ENCODE results near the gene MYL4.
"Not testable (repeated sequence)": the region's sequence is repeated elsewhere in the genome, so short reads cannot be mapped to it uniquely, and the experiment has no call there.

The MYL4 gene

DNA sequence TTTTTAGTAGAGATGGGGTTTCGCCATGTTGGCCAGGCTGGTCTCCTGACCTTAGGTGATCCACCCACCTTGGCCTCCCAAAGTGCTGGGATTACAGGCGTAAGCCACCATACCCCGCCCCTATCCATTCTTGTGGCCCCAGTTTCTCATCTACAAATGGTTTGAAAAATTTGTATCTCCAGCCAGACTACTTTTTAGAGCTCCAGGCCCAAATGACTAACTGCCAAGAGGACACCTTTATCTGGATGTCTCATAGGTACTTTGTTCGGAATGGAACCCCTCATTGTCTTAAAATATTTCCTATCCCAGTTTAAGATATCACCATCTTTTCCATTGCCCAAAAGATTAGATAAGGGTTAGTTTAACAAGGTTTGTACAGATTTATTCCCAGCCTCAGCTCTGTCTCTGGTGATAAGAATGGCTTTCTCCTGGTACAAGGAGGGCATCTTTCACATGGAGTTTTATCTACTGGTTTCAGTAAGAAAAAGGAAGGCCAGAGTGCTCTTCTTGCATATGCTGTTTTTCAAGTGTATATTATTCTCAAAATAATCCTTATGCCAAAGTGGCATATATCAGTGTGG, 15.1 kb upstream of the MYL4 start:
- DNase-seq (ENCODE audit: low read depth), result no peak

DNA sequence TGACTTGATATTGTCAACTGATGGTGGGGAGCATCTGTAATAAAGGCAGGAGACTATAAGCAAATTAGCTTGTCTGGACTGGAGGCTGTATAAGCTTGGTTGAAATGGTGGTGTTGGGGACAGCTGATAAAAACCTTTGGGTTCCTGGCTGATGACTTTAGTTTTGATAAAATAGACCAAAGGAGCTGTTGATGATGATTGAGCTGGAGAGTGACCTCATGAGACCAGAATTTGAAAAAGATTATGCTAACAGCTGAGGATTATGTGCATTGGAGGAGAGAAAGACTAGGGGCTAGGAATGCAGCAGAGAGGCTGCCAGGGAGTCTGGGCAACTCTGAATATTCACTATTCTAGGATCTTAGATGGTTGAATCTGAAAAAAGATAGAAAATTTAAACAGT, 11.3 kb upstream of the MYL4 start:
- DNase-seq (ENCODE audit: low read depth), result no peak

DNA sequence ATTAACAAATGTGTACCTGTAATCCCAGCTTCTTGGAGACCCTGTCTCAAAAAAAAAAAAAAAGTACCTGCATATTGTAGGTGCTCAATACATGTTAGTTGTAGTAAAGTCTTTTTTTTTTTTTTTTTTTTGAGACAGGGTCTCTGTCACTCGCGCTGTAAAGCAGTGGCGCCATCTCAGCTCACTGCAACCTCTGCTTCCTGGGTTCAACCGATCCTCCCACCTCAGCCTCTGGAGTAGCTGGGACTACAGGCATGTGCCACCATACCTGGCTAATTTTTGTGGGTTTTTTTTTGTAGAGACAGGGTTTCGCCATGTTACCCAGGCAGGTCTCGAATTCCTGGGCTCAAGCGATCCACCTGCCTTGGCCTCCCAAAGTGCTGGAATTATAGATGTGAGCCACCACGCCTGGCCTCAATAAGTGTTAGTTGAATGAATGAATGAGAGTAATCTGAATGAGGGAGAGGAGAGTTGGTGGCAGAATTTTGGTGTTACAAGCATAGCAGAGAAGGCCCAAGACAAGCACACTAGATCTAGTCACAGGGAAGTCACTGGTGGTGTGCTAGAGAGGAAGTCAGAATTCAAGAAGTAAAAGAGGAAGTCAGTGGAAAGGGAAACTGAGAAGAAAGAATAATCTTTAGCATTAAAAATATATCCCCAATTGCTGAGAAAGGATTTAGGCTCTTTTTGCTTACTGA, 9.4 kb upstream of the MYL4 start:
- no peak for DNase-seq (ENCODE audit: low read depth)

DNA sequence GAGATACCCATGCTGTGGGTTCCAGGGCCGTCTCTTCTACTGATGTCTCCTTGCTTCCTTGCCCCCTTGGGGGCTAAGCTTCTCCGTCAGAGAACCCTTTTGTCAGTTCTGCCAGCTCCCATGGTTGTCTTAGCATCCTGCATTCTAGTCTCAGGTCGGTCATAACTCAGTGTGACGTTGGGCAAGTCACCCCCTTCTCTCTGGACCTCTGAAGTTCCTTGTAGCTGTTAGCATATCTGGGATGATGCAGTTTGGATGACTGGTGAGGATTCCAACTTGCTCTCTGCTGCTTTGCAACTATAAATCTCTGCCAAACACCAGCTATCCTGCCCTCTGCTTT, 8.9 kb upstream of the MYL4 start:
- no peak for DNase-seq (ENCODE audit: low read depth)

DNA sequence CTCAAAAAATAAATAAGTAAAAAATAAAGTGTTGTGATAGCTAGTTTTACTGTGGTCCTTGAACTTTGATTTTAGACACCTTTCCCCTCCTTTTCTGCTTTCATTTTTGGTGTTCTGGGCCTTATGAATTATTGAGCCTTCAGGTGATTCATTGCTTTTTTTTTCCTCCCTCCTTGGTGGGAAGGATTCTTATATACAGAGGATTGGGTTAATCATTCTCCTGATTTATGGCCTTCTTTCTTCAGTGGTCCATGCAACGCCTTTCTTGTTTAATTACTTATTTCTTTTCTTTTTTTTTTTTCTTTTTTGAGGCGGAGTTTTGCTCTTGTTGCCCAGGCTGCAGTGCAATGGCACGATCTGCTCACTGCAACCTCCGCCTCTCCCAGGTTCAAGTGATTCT, 8.0 kb upstream of the MYL4 start:
- DNase-seq (ENCODE audit: low read depth), result no peak

DNA sequence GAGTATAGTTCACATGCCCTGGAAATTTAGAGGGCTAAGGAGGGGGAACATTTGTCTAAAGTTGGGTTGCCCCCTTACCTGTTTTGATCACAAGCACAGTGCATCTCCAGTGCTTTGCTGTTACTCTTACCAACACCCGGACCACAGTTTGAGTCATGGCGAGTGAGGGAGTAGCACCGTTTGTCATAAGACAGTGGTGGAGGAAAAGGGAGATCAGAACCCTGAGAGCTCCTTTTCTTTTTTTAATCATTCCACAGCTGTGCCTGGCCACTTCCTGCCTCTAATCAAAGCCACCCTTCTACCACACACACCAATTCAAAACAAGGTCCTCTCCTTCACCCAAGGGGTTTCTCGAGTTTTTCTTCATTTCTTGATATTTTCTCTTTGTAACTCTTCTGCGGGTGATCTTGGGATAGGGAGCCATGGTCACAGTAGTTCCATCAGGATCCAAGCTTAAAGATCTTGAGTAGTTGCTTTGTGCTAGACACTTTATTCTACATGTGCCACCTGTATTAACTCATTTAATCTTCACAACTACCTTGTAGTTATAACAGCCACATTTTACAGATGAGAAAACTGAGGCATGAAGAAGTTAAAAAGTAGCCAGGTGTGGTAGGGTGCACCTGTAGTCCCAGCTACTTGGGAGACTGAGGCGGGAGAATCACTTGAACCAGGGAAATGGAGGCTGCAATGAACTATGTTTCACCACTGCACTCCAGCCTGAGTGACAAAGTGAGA, 5.0 kb upstream of the MYL4 start:
- DNase-seq (ENCODE audit: low read depth), result no peak

DNA sequence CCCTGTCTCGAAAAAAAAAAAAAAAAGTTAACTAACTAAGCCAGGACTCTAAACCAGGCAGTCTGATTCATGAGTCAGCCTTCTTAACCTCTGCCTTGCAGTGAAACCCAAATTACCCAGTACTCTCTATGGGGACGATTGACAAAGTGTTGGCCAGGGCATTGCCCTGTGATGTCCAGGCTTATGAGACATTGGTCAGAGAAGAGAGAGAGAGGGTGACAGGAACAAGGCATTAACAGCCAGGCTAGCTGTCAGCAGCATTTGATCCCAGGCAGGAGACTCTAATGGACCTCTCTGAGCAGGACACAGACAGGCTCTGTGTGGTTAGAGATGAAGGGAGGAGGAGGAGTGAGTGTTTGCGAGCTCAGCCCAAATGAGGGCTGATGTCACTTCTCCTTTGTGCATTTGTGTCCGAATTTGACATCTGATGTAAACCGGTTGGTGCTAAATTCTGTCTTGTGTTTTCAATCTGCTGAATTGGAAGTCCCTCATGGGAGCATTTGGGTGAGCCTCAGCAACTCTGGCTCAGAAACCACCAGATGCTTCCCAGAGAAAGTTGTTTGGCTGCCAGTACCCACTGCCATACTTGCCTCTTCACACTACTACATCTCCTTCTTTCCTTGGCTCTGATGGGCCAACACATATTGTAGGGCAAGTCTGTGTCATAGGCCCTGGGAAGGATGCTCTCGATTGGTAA, 4.3 kb upstream of the MYL4 start:
- peak; percentile 48 for DNase-seq (ENCODE audit: low read depth)

DNA sequence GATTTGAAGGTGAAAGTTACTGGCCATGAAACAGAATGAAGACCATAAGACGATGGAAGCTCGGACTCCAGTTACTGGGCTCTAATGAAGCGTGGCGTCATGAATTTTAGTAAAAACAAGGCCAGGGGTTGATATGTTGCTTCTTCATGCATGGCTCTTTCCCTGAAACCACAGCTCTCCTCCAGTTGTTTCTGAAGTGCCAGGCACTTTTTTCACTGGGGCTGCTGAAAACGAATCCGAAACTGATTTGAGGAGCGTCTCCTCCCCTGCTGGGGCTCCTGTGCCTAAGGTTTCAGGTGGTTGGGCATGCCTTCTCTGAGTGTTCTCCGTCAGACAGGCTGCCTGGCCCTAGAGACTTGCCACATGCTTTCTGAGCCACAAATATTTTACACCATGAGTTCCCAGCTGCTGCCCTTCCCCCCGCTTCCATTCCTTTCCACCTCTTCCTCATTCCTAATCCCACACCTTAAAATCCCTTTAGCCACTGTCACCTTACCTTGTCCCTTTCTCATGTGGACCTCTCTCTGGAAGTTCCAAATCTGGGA, 3.7 kb upstream of the MYL4 start:
- no peak for DNase-seq (ENCODE audit: low read depth)

DNA sequence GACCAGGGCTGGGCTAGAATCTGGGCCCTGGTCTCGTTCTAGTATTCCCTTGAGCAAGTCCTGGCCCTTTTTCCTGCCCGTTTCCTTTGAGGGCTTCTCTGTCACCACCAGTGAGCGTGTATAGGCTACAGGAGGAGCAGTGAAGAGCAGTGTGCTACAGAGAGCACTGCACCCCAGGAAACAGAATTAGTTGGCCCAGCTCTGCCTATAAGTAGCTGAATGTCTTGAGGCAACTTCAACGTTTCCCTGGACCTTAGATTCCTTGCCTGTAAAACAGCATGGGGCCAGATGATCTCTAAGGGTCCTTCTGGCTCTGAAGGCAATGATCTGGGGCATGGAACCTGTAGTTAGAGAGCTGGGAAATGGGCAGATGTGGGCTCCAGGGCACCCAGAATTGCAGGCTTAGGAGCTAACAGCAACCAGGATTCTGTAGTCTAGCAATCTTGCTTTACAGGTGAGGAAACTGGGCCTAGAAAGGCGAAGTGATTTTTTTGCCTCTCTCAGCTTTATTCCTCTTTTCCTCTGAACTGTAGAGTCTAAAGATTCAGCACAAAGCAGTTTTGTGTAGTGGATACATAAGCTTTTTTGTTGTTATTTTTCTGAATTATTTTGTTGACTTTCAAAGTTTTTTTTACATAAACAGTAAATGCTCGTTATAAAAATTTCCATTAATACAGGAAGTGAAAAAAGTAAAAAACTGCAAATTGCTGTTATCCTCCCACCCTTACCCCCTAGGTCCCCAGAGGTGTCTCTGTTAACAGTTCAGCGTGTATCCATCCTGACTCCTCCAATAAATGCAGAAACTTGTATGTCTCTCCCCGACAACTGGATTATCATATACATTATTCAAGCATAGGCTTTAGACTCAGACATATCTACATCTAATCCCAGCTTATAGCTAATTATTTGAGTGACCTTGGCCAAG, 1.7 kb upstream of the MYL4 start:
- DNase-seq (ENCODE audit: low read depth), result no peak

DNA sequence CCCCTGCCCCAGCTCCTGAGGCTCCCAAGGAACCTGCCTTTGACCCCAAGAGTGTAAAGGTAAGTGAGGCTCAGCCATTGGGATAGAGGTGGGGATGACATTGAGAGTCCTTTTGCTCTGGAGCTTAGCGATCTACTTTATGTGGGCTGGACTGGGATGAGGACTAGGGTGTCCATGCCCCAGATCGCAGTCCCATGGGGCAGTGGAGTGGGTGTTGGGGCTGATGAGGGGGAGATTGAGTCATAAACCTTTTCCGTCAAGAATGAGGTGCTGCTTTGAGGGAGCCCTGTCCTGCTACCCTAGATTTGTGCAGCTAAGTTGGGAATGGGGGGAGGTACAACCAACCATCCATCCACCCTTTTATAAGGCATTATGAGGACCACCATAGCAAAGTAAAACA, 351 bp downstream of the MYL4 start:
- no peak for DNase-seq (ENCODE audit: low read depth)

DNA sequence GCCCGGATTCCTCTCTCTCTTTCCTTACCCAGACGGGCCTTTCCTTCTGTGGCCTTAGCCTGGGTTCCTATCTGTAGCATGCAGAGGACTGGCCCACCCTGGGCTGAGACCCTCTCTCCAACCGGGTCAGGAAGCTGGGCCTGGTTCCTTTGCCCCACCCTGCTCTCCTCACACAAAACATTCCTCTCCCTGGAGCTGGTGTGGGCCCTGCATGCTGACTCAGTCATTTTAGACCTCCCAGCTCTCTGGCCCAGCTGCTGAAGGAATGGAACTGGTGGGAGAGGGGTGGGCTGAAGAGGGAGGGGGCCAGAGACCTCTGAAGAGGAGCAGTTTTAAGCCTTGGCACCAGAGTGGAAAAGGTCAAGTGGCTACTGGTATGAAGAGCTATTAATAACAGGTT, 957 bp downstream of the MYL4 start:
- no peak for DNase-seq (ENCODE audit: low read depth)

DNA sequence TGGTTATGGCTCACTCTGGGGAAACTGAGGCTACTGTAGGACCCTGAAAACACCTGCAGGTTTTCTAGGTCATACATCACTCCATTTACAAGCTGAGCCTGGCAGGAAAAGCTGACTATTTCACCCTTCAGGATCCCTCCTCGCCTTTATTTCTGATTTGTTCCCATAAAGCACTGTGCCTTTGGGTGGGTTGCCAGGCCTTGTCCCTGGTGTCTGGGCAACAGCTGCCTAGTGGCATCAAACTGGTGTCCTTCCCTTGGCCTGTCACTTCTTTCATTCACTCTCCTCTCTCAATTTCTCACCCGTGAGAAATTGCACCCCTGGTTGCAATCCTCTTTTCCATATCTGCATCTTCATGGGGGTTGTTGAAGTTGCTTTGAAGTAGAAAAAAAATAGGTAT, 1.6 kb downstream of the MYL4 start:
- DNase-seq (ENCODE audit: low read depth), result no peak

DNA sequence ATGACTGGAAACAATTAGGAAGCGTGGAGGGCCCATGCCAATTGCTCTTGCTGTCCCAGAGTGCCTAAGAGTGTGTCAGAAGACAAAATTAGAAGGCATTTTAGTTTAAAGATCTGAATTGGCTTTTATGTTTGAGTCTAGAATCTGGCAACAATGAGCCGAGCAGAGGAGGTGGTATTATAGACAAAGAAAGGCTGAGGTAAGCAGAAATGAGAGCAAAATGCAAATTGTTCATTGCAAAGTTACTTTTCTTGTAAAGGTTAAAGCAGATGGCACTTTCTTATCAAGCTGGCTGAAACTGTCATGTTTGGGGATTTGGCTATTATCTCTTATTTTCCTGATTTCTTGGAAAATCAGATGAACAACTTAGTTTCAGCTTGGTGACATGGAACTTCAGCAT, 3.3 kb downstream of the MYL4 start:
- DNase-seq (ENCODE audit: low read depth), result no peak

DNA sequence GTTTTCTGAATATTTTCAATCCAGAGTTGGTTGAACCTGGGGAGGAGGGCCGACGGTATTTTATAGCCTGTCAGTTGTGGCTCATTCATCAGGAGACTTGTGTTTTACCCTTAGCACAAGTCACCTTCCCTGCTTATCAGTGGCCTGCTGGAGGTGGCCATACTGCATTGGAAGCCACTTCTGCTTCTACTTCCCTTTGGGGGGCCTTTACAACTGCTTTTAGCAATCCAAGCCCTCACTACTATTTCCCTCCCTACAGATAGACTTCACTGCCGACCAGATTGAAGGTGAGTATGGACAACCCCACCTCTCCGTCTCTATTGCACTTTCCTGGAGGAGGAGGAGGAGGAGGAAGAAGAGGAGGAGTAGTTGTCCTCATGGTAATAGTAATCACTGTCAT, 4.4 kb downstream of the MYL4 start:
- no peak for DNase-seq (ENCODE audit: low read depth)

DNA sequence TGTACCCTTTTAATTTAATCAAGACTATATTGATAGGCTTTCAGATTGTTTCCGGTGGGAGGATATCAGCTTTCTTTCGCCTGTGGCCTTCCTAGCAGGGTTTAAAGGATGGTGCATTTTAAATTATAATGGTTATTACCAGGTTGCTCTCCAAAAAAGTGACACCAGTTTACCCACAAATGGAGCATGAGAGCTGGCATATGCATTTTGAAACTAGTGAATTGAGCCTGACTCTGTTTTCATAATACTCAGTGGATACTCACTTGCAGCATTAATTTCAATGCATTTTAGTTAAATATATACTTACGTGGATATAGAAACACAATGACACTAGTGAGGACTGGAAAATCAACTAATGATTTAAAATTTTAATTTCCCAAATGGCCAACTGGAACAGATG, 5.8 kb downstream of the MYL4 start:
- no peak for DNase-seq (ENCODE audit: low read depth)

DNA sequence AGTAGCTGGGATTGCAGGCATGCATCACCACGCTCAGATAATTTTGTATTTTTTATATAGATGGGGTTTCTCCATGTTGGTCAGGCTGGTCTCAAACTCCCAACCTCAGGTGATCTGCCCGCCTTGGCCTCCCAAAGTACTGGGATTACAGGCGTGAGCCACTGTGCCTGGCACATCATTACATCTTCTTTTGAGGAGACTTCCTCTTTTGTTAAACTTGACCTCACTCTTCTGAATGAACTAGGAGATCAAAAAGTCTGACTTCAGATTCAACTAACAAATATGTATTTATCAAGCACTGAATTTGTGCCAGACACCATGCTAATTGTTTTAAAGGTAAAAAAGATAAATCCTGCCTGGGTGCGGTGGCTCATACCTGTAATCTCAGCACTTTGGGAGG, 7.7 kb downstream of the MYL4 start:
- DNase-seq (ENCODE audit: low read depth), result not testable (repeated sequence)

DNA sequence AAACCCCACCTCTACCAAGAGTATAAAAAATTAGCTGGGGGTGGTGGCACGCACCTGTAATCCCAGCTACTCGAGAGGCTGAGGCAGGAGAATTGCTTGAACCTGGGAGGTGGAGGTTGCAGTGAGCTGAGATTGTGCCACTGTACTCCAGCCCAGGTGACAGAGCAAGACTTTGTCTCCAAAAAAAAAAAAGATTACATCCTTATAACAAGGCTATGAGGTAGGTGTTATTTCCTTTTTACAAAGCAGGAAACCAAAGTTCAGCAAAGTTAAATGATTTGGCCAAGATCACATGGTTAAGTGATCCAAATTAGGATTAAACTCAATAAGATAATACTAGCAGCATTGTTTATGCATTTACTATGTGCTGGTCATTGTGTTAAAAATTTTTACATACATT, 8.1 kb downstream of the MYL4 start:
- DNase-seq (ENCODE audit: low read depth), result not testable (repeated sequence)

DNA sequence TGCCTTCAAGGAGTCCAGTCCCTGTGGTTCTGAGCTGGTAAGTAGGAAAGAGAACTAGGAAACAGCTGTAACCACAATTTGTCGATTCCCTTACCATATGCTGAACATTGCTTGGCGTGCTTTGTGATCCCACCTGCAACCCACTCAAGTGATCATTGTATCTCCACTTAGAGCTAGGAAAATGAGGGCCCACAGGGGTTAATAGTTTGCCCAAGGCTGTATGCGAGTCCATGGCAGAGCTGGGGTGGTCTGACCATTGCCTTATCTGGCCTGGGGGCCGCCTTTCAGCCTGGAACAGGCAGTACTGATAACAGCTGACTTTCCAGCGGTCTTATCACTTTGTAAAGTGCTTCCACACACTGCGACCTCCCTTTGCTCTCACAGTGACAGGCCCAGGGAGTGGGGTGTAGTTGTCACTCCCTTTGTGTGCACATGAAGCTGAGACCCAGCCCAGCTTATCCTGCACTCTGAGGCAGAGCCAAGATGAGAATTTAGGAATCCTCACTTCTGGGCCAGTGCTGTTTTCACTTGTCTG, 9.8 kb downstream of the MYL4 start:
- no peak for DNase-seq (ENCODE audit: low read depth)

DNA sequence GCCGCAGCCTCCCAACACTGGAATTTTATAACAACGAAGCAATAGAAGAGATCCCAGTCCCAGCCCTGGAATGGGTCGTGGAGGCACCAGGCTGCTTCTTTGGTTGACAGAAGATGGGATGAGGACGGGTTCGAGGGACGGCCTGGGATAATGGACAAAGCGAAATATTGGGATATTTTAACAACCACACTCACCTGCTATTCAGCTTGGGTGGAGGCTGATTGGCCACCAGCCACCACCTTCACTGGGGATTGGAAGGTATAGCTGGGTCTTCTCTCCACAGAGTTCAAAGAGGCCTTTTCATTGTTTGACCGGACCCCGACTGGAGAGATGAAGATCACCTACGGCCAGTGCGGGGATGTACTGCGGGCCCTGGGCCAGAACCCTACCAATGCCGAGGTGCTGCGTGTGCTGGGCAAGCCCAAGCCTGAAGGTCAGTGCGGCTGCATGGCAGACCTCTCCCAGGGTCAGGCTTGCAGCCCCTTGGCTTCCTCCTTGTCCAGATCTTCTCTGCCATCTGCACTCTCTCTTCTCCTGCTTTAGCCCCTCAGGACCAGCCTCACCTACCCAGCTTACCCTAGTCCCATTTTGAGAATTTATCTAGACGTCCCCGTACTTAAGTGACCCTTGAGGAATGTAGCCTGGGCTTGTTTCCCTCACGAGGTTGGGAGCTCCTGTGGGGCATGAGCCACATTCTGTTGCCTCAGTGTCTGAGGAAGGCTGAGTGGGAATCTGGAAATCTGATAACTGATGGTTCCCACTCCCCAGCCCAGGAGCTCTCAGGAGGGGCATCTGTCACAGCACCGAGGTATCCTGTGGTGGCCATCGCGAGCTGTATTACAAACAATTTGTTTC, 10.7 kb downstream of the MYL4 start:
- DNase-seq (ENCODE audit: low read depth), result no peak

DNA sequence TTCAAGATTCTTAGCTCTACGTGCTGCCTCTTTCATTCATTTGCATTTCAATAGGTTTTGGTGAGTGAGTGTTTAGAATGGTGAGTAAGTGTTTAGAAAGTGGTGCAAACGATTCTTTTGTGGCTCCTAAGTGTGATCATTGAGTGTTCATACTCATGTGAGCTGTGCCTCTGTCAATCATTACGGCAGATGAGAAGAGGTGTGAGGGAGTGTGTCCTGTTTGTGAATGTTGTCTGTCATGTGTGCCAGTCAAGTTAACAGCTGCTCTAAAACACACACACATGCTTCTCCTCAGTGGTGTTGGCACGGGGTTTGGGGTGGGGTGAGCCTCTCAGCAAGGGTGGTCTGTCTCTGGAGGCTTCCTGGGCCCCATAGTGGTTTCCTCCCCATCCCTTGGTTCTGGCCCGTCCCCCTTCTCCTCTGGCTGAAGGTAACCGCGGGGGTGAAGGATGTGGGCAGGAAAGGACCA, 11.4 kb downstream of the MYL4 start:
- no peak for DNase-seq (ENCODE audit: low read depth)
